HG03432 (cell line): ENCODE data around the gene FAM13A.
"Not testable (repeated sequence)": the region's sequence is repeated elsewhere in the genome, so short reads cannot be mapped to it uniquely, and the experiment has no call there.

Experiments
- ATAC-seq: cut with Tn5 transposase; IDR thresholded peaks from one replicate; pipeline ENCODE4 v1.9.1; 2021; ENCODE audit warnings: mild to moderate bottlenecking, moderate library complexity; ENCODE audit not compliant: unreplicated experiment

FAM13A gene

GRCh38 chr4:88964450-88964849, 92.5 kb downstream of the FAM13A start:
- ATAC-seq: peak; percentile 67

- peak; percentile 34 for ATAC-seq
Observed at GRCh38 chr4:88963817-88964216, 93.2 kb downstream of the FAM13A start.

- ATAC-seq: no peak
Observed at GRCh38 chr4:88962396-88962795, 94.6 kb downstream of the FAM13A start.

DNA sequence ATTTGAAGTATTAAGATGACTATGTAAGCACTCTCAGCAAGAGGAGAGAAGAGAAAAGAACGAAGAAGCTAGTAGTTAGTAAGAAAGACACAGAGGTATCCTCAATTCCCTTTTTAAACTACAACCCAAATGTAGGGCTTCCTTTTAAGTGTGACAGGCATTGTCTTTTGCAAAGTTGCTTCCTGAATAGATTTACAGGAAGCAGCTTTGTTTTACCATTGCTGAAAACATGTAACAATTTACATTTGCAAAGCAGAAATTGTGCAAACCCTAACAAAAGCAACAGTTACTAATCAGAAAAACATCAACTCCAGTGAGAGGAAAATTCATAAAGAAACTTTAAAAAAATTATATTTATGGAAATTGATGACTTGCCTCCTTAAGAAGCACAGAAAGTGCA, 96.4 kb downstream of the FAM13A start:
- ATAC-seq: no peak

- no peak for ATAC-seq
Observed at GRCh38 chr4:88958080-88958479, 98.9 kb downstream of the FAM13A start.

- ATAC-seq: no peak
Observed at GRCh38 chr4:88957570-88957969, 99.4 kb downstream of the FAM13A start.

DNA sequence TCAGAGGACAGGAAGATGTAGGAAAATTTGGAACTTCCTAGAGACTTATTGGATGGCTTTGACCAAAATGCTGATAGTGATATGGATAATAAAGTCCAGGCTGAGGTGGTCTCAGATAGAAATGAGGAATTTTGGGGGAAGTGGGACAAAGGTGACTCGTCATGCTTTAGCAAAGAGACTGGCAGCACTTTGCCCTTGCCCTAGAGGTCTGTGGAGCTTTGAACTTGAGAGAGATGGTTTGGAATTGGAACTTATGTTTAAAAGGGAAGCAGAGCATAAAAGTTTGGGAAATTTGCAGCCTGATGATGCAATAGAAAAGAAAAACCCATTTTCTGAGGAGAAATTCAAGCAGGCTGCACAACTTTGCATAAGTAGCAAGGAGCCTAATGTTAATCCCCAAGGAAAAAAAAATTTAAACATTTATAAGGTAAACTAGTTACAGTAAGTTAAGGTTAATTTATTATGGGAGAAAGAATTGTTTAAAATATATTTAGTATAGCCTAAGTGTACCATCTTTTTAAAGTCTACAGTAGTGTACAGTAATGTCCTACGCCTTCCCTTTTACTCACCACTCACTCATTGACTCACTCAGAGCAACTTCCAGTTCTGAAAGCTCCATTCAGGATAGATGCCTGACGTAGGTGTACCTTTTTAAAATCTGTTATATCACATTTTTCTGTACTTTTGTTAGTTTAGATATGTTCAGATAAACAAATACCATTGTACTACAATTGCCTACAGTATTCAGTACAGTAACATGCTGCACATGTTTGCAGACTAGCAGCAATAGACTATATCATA, 101.2 kb downstream of the FAM13A start:
- no peak for ATAC-seq

DNA sequence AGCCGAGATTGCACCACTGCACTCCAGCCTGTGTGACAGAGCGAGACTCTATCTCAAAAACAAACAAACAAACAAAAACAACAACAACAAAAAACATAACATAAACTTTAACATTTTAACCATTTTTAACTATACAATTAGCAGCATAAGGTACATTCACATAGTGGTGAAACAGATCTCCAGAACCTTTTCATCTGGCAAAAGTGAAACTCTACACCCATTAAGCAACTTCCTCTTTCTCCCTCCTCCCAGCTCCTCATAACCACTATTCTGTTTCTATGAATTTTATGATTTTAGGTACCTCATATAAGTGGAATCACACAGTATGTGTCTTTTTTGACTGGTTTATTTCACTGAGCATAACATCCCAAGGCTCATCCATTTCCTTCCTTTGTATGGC, 103.6 kb downstream of the FAM13A start:
- peak; percentile 92 for ATAC-seq

DNA sequence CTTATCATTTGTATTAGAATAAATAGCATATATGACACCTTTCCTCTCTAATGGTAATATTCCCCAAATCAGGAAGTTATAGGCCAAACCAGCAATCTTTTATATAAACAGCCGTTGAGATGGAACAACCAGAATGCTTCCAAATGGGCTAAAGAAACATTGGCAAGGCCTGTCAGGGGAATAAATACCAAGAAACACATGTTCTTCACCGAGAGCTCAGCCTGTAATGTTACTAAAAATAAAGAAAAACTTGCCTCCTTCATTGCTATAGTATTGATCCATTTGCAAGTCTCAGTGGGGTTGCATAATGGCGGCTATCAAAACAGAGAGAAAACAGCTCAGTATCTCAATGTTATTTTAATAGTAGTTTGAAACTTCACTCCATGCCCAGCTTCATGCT, 104.9 kb downstream of the FAM13A start:
- no peak for ATAC-seq

- no peak for ATAC-seq
Observed at GRCh38 chr4:88949605-88950004, 107.4 kb downstream of the FAM13A start.

DNA sequence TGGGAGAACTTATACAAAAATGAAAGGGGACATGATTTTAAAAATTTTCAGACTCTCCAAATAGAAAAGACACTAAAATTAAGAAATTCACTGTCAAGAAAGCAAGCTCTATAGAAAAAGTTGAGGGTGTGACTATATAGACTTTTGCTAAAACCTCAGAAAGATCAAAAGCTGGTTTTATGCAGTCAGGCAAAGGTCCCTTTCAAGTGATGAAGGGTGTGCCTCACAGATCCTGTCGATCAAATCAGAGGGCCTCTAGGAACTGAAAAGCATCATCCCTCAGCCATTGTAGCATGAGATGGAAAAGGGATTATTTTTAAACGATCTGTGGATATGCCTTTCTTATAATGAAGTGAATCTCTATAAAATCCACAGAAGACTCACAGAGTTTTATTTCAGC, 116.5 kb downstream of the FAM13A start:
- no peak for ATAC-seq

DNA sequence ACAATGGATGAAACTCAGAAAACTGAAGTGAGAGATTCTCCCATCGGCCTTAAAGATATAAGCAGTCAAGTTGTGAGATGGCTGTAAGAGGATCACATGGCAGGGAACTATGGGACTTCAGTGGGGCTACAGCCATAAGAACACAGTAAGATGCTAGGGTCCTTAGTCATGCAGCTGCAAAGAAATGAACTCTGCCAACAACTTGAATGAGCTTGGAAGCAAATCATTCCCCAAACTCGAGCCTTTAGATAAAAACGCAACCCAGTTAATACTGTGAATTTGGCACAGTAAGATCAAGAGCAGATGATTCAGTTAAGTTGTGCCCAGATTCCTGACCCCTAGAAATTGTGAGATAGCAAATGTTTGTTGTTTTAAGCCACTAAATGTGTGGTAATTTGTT, 117.3 kb downstream of the FAM13A start:
- no peak for ATAC-seq

- ATAC-seq: no peak
Observed at GRCh38 chr4:88938138-88938537, 118.8 kb downstream of the FAM13A start.

- ATAC-seq: no peak
Observed at GRCh38 chr4:88937081-88937480, 119.9 kb downstream of the FAM13A start.

GRCh38 chr4:88933414-88934160, 123.4 kb downstream of the FAM13A start:
- no peak for ATAC-seq

- ATAC-seq: peak; percentile 38
Observed at GRCh38 chr4:88928852-88929251, 128.1 kb downstream of the FAM13A start.

- no peak for ATAC-seq
Observed at GRCh38 chr4:88927420-88927819, 129.6 kb downstream of the FAM13A start.

GRCh38 chr4:88919056-88919455, 137.9 kb downstream of the FAM13A start:
- ATAC-seq: no peak

- ATAC-seq: not testable (repeated sequence)
Observed at GRCh38 chr4:88913181-88913580, 143.8 kb downstream of the FAM13A start.

GRCh38 chr4:88911246-88912212, 145.5 kb downstream of the FAM13A start:
- no peak for ATAC-seq

DNA sequence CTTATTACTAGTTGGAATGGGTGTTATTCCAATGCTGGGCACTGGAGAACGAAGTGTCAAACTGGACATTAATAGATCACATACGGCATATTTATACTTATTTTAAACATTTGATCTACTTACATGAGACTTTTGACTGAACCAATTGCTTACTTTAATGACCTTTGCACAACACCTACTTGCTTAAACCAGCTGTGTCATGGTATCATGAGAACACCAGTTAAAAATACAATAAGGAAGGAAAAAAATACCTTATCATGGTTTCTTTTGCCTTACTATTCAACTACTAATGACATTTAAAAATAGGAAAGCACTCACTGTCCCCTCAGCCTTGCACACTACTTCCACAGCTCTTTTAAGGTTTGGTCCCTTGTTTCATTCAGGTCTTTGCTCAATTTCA, 146.9 kb downstream of the FAM13A start:
- ATAC-seq: no peak
